RWPE2 (cell line): ENCODE data around the gene PPIL3.

Experiments used
- ATAC-seq: fragments of 200-7000 bp; cut with Tn5 transposase; 3 replicates; pipeline ENCODE4 v1.9.1; 2021; ENCODE audit warnings: low read depth
- DNase-seq: peaks from one replicate; pipeline ENCODE4 v3.0.0-alpha.2; 2020; ENCODE audit warnings: low spot score
- H3K27ac ChIP-seq: fragments of 450-650 bp; 2 replicates; pipeline ENCODE4 v1.5.1; 2017; ENCODE audit warnings: mild to moderate bottlenecking; ENCODE audit not compliant: poor library complexity, severe bottlenecking
- H3K27me3 ChIP-seq: fragments of 250-450 bp; sonication (Bioruptor Pico); 2 replicates; pipeline ENCODE4 v1.5.1; 2021; ENCODE audit warnings: mild to moderate bottlenecking, moderate library complexity; ENCODE audit not compliant: insufficient read depth, poor library complexity, severe bottlenecking
- H3K36me3 ChIP-seq: fragments of 250-450 bp; sonication (Bioruptor Pico); 2 replicates; pipeline ENCODE4 v1.5.1; 2020; ENCODE audit warnings: low read depth, mild to moderate bottlenecking, moderate library complexity
- H3K4me1 ChIP-seq: fragments of 250-450 bp; sonication (Bioruptor Pico); 2 replicates; pipeline ENCODE4 v1.5.1; 2021; ENCODE audit warnings: mild to moderate bottlenecking, moderate library complexity; ENCODE audit not compliant: insufficient read depth, poor library complexity, severe bottlenecking
- H3K4me3 ChIP-seq: fragments of 250-450 bp; sonication (Bioruptor Pico); 2 replicates; pipeline ENCODE4 v1.5.1; 2021; ENCODE audit warnings: mild to moderate bottlenecking, moderate library complexity; ENCODE audit not compliant: severe bottlenecking
- H3K9me3 ChIP-seq: fragments of 250-450 bp; sonication (Bioruptor Pico); 2 replicates; pipeline ENCODE4 v1.5.1; 2021; ENCODE audit warnings: mild to moderate bottlenecking, moderate library complexity; ENCODE audit not compliant: severe bottlenecking
- TF ChIP-seq, protein P1 (sequence below): fragments of 450-650 bp; IDR thresholded peaks from one replicate; pipeline ENCODE4 v1.5.1; 2017; ENCODE audit warnings: mild to moderate bottlenecking, moderate library complexity; ENCODE audit not compliant: poor library complexity, severe bottlenecking

PPIL3 gene

DNA sequence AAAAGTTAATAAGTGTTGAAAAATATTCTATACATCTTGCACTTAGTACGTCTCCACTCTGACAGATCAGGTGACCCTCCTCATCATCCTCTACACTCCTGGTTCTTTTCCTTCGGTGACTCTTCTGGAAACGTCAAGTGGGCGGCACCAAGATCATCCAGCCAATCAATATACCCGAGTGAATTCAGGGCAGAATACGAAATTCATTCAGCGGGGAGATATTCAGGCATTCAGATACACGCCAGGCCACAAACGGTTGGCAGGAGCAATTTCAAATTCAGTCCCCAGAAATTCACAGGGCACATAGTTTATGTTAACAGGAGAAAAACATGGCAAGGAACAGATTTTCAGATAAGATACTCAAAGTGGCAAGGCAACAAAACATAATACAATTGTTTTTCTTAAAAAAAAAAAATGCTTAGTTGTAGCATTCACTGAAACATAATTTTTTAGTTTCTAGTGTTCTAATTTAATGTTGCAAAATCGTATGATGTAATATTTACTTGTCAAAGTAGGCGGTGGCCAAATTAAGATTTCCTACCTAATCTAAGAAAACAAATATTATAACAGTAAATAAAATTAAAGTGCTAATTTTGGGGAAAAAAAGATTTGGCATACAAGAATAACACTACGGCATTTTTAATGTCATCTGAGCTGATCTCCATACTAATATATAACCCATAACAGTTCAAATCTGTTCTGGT, 28.6 kb downstream of the PPIL3 start:
- no peak for DNase-seq
- peaks cover 13% of the 10 kb centered on the region for H3K4me1 ChIP-seq
- H3K27ac ChIP-seq: peak overlapping the region; percentile 78
- H3K4me3 ChIP-seq: peak overlapping the region; percentile 98
- TF ChIP-seq, protein P1, sequence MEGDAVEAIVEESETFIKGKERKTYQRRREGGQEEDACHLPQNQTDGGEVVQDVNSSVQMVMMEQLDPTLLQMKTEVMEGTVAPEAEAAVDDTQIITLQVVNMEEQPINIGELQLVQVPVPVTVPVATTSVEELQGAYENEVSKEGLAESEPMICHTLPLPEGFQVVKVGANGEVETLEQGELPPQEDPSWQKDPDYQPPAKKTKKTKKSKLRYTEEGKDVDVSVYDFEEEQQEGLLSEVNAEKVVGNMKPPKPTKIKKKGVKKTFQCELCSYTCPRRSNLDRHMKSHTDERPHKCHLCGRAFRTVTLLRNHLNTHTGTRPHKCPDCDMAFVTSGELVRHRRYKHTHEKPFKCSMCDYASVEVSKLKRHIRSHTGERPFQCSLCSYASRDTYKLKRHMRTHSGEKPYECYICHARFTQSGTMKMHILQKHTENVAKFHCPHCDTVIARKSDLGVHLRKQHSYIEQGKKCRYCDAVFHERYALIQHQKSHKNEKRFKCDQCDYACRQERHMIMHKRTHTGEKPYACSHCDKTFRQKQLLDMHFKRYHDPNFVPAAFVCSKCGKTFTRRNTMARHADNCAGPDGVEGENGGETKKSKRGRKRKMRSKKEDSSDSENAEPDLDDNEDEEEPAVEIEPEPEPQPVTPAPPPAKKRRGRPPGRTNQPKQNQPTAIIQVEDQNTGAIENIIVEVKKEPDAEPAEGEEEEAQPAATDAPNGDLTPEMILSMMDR: no peak
- ATAC-seq: no peak
- H3K9me3 ChIP-seq: no peaks in the 10 kb centered on the region
- peaks cover 88% of the 10 kb centered on the region for H3K36me3 ChIP-seq
- H3K27me3 ChIP-seq: no peaks in the 10 kb centered on the region

DNA sequence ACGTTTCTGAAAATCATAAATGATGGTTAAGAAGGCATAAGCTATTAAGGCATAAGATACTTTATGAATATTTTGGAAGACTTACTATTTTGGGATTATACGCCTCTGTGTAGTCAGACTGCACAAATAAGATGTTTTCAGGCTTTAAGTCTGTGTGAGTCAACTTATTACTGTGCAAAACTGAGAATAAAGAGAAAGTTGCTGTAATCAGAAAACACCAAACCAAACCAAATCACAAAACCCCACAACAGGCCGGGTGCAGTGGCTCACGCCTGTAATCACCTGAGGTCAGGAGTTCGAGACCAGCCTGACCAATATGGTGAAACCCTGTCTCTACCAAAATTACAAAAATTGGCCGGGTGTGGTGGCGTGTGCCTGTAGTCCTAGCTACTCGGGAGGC, 32.1 kb downstream of the PPIL3 start:
- TF ChIP-seq, protein P1: no peak
- no peak for DNase-seq
- ATAC-seq: no peak
- Histone ChIP-seq H3K4me3 (no peak overlapping the region), H3K27me3 (no peaks in the 10 kb centered on the region), H3K36me3 (peaks cover 99% of the 10 kb centered on the region), H3K27ac (no peak overlapping the region), H3K9me3 (no peaks in the 10 kb centered on the region), H3K4me1 (peaks cover 13% of the 10 kb centered on the region)

DNA sequence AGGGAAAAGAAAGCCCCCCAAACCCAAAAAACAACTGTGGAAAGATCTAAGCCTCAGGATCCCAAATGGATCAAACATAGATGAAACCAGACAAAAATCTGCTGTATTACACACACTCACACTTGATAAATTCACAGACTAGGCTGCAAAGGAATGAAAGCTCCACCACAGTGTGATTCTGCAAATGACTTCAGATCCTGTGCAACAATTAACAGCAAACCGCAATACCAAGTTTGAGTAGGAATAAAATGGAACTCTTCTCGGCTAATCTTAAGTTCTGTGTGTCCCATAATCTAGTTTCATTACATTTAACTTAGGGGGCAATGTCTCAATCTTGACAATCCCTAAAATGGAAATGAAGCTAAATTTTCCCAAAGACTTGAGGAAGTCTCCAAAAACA, 36.3 kb downstream of the PPIL3 start:
- Histone ChIP-seq H3K4me3 (no peak overlapping the region), H3K4me1 (no peaks in the 10 kb centered on the region), H3K36me3 (peaks cover 57% of the 10 kb centered on the region), H3K9me3 (no peaks in the 10 kb centered on the region), H3K27me3 (no peaks in the 10 kb centered on the region), H3K27ac (no peak overlapping the region)
- no peak for ATAC-seq
- TF ChIP-seq, protein P1: no peak
- DNase-seq: no peak

DNA sequence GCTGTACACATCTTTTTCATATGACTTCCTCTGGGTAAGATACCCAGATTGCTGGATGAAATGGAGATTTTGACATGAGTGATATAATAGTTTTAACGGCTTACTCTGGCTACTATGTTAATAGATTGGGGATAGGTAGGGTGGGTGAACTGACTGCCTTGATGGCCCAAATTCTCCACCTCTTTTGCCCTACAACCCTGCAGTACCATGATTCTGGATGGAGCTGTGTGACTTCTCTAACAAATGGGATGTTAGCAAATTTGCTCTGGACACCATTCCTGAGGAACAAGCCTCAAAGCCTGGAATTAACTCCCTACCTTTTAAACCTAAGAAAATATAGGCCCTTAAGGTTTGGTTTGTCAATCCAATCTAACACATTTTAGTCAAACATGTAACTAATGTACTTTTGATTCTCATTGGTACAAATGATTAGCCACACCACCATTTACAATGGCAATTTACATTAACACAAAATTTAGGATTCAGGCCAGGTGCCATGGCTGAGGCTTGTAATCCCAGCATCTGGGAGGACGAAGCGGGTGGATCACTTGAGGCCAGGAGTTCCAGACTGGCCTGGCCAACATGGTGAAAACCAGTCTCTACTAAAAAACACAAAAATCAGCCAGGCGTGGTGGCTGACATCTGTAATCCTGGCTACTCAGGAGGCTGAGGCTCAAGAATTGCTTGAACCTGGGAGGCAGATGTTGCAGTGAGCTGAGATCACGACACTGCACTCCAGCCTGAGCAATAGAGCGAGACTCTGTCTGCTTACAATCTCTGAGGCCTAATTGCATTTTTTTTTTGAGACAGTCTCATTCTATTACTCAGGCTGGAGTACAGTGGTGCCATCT, 37.3 kb downstream of the PPIL3 start:
- Histone ChIP-seq H3K4me1 (no peaks in the 10 kb centered on the region), H3K27ac (no peak overlapping the region), H3K36me3 (peaks cover 47% of the 10 kb centered on the region), H3K9me3 (no peaks in the 10 kb centered on the region), H3K4me3 (no peak overlapping the region), H3K27me3 (no peaks in the 10 kb centered on the region)
- TF ChIP-seq, protein P1: no peak
- no peak for DNase-seq
- ATAC-seq: no peak; the same call in 2 of the 3 replicates
